Upper lobe of right lung (tissue), 1 donor: ENCODE data around the gene ASCC3. TPM values are rescaled to one million over a fixed set of nuclear protein-coding genes. Genes with fewer than 3 reads are reported as not detected.

ENCODE experiments used
- ATAC-seq: fragments of 200-7000 bp; cut with Tn5 transposase; one replicate; pipeline ENCODE4 v1.9.1; 2020; ENCODE audit warnings: mild to moderate bottlenecking, moderate library complexity
- DNase-seq: peaks from one replicate; pipeline ENCODE4 v3.0.0-alpha.2; 2020
- H3K27ac ChIP-seq: fragments of 200-600 bp; one replicate; pipeline ENCODE4 v1.8.0; 2022
- H3K27me3 ChIP-seq: fragments of 200-600 bp; one replicate; pipeline ENCODE4 v1.8.0; 2022; ENCODE audit warnings: mild to moderate bottlenecking
- H3K36me3 ChIP-seq: fragments of 200-600 bp; one replicate; pipeline ENCODE4 v1.8.0; 2022
- H3K4me1 ChIP-seq: fragments of 200-600 bp; one replicate; pipeline ENCODE4 v1.8.0; 2022
- H3K4me3 ChIP-seq: fragments of 200-600 bp; one replicate; pipeline ENCODE4 v1.8.0; 2022; ENCODE audit warnings: mild to moderate bottlenecking
- H3K9me3 ChIP-seq: fragments of 200-600 bp; one replicate; pipeline ENCODE4 v1.8.0; 2022
- CTCF ChIP-seq: fragments of 200-600 bp; IDR thresholded peaks from one replicate; pipeline ENCODE4 v1.8.0; 2022; ENCODE audit warnings: antibody characterized with exemption
- intact Hi-C: fragments of 100-400 bp; cut with DNase I; formaldehyde crosslinking; loops from one replicate; pipeline ENCODE4 v1.11.0; 2022
- total RNA-seq: library from RNA; stranded (reverse); fragmentation: NEBNext Ultra II Directional; extraction: Animal tissue kit (Norgen Biotek cat#: 25700); gene quantifications from one replicate; pipeline ENCODE4 v1.2.1, GENCODE V29; 2021
- donor health status: DM: no; HTN: yes; CAD: no; lungs with severe emphysema.

ASCC3 gene
- total RNA-seq, 1 donor from 2014 or later: 39.5 TPM

DNA sequence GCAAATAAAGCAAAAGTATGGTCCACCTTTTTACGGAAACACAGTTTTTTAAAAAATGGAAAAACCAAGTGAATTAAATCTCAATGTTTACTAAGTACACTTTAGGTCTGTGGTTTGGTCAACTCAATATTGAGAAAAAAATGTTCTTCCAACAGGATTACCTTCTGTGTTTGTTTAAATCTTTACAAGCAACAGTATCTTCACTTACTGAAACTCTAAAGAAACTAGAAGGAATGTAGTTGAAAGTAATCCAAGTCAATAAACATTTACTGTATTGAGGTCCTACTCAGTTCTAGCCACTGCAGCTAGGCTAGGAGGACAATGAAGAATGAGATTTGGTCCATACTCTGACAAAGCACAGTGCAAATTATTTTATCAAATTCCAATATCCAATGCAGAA is 80.1 kb downstream of the ASCC3 start:
- TF ChIP-seq CTCF: no peak
- DNase-seq: no peak
- no peak for ATAC-seq
- Histone ChIP-seq H3K27ac (no peak overlapping the region), H3K36me3 (peaks cover 20% of the 10 kb centered on the region), H3K9me3 (no peaks in the 10 kb centered on the region), H3K4me1 (no peaks in the 10 kb centered on the region), H3K27me3 (no peaks in the 10 kb centered on the region), H3K4me3 (no peak overlapping the region)
- intact Hi-C loops: no loop called here

DNA sequence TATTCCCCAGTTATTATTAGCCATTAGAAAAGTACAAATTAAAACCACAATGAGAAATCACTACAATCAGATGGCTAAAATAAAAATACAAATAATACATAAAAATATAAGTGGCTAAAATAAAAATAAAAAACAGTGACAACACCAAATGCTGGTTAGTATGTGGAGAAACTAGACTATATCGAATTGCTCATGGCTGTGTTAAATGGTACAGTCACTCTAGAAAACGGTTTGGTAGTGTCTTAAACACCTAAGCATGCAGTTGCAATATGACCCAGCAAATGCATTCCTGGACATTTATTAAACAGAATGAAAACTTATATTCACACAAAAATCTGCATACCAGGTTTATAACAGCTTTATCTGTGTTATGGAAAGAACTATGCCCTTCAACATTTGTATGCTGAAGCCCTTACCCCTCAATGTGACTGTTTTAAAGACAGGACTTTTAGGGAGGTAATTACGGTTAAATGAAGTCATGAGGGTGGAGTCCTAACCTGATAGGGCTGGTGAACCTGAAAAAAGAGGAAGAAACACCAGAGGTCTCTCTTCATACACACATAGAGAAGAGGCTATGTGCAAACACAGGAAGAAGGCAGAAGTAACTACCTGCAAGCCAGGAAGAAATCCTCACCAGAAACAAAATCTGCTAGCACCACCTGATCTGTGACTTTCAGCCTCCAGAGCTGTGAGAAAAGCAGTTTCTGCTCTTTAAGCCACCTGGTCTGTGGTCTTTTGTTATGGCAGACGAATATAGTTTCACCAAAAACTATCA is 84.9 kb downstream of the ASCC3 start:
- Histone ChIP-seq H3K4me3 (no peak overlapping the region), H3K4me1 (no peaks in the 10 kb centered on the region), H3K27ac (no peak overlapping the region), H3K27me3 (no peaks in the 10 kb centered on the region), H3K36me3 (peaks cover 12% of the 10 kb centered on the region), H3K9me3 (no peaks in the 10 kb centered on the region)
- TF ChIP-seq CTCF: no peak
- DNase-seq (no peak), ATAC-seq (no peak)
- intact Hi-C loops: no loop called here

DNA sequence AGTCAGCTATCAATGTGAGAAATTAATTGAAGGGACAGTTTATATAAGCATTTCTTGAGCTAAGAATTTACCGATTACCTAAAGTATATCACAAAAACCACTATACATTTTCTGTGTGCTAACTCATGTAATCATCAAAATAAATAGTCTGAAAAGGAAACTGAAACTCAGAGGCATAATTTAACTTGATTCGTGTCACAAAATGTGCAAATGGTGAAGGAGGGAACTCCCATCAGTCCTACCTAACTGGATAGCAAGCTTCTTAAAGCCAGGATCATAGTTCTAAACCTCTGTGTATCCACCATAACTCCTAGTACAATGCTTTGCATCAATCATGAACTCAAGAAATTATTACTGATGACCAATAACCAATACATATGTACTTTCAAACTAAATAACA is 91.0 kb downstream of the ASCC3 start:
- ATAC-seq (no peak), DNase-seq (no peak)
- no peaks in the 10 kb centered on the region for H3K27me3 ChIP-seq
- intact Hi-C loops: no loop called here
- TF ChIP-seq CTCF: no peak
- H3K4me3 ChIP-seq: no peak overlapping the region
- no peaks in the 10 kb centered on the region for H3K4me1 ChIP-seq
- no peaks in the 10 kb centered on the region for H3K9me3 ChIP-seq
- H3K27ac ChIP-seq: no peak overlapping the region
- H3K36me3 ChIP-seq: no peaks in the 10 kb centered on the region

DNA sequence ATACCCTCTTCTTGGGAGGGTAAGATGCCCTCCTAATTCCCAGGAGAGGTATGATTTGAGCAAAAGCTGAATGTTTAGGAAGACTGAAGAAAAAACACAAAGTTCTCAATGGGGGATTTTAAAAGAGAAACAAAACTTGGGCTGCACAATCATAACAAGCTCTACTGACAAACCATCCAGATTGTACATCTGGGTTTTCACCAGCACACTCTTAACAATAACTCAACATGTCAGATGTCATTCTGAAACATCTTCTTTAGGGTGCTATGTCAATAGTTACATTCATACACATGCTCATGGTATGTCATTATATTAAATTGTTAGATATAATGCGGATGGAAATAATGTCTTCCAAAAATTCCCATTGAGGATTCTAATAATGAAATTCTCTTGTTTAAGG is 95.1 kb downstream of the ASCC3 start:
- Histone ChIP-seq H3K27me3 (no peaks in the 10 kb centered on the region), H3K4me1 (no peaks in the 10 kb centered on the region), H3K9me3 (no peaks in the 10 kb centered on the region), H3K36me3 (no peaks in the 10 kb centered on the region), H3K4me3 (no peak overlapping the region), H3K27ac (no peak overlapping the region)
- no peak for TF ChIP-seq CTCF
- ATAC-seq: no peak
- intact Hi-C loops: no loop called here
- no peak for DNase-seq

DNA sequence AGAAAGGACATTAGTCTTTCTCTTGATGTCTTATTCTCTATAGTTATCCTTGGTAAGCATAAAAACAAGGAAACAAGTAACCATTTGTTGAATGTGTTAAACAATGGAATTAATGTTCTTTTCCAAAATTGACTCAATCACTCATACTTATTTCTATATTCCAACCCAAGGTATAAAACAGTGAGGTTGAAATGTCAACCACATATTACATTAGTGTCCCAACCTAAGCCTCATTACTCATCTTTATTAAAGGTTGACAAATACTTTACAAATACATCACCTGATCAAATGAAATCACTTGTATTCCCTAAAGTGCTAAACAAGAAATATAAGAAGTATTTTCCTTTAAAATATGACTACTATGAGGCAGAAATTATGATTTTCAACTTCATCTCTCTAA is 100.5 kb downstream of the ASCC3 start:
- H3K4me3 ChIP-seq: no peak overlapping the region
- intact Hi-C loops: no loop called here

More for the DNA sequence above, 100.5 kb downstream of the ASCC3 start:
- H3K36me3 ChIP-seq: no peaks in the 10 kb centered on the region
- DNase-seq: no peak
- H3K9me3 ChIP-seq: no peaks in the 10 kb centered on the region
- H3K4me1 ChIP-seq: no peaks in the 10 kb centered on the region
- no peak for TF ChIP-seq CTCF
- ATAC-seq: no peak
- H3K27ac ChIP-seq: no peak overlapping the region
- no peaks in the 10 kb centered on the region for H3K27me3 ChIP-seq
